Activated CD8-positive, alpha-beta memory T cell treated with anti-CD3 and anti-CD28 coated beads for 36 hours (primary cell): Measurements from ENCODE around the gene ZNF467. TPM values are rescaled to one million over a fixed set of nuclear protein-coding genes. Genes with fewer than 3 reads are reported as not detected.

Experiments
- CTCF ChIA-PET: fragments of 350-600 bp; sonication (Branson Sonifier 250); formaldehyde crosslinking; loops from one replicate; lab custom pipeline; 2021; ENCODE audit warnings: antibody characterized with exemption; lab: Charles Lee
- POLR2A ChIA-PET: fragments of 350-600 bp; sonication (Branson Sonifier 250); formaldehyde crosslinking; loops from one replicate; lab custom pipeline; 2021; ENCODE audit warnings: antibody characterized with exemption; lab: Charles Lee
- total RNA-seq, 2 experiments: library from RNA; stranded (reverse); gene quantifications; one replicate each; pipeline ENCODE4 v1.2.3, GENCODE V29; 2021

The ZNF467 gene
- total RNA-seq, 2 experiments from 2014 or later = not detected

- CTCF ChIA-PET = interaction anchor here (1.9 kb wide), 1 partner anchor 8 kb away, joined by 6 read pairs; no protein-coding TSS in a partner anchor
- POLR2A ChIA-PET = no interaction called here
Measured at GRCh38 chr7:149734791-149735075, 38.7 kb downstream of the ZNF467 start.

GRCh38 chr7:149733924-149734790 lies 39.2 kb downstream of the ZNF467 start:
- CTCF ChIA-PET = interaction anchor here (1.9 kb wide), 1 partner anchor 8 kb away, joined by 6 read pairs; no protein-coding TSS in a partner anchor

GRCh38 chr7:149733131-149733923 lies 40.1 kb downstream of the ZNF467 start:
- ChIA-PET POLR2A (interaction anchor here (0.6 kb wide), 1 partner anchor 174 kb away, joined by 4 read pairs; no protein-coding TSS in a partner anchor), CTCF (interaction anchor here (1.9 kb wide), 1 partner anchor 9 kb away, joined by 6 read pairs; no protein-coding TSS in a partner anchor)

More at GRCh38 chr7:149733924-149734790, 39.2 kb downstream of the ZNF467 start:
- POLR2A ChIA-PET = no interaction called here

GRCh38 chr7:149732611-149733010 lies 40.8 kb downstream of the ZNF467 start:
- ChIA-PET CTCF (no interaction called here), POLR2A (interaction anchor here (0.6 kb wide), 1 partner anchor 173 kb away, joined by 4 read pairs; no protein-coding TSS in a partner anchor)

GRCh38 chr7:149732111-149732561 lies 41.3 kb downstream of the ZNF467 start:
- ChIA-PET CTCF (no interaction called here), POLR2A (interaction anchor here (0.6 kb wide), 1 partner anchor 173 kb away, joined by 4 read pairs; no protein-coding TSS in a partner anchor)

GRCh38 chr7:149731207-149731955 lies 42.0 kb downstream of the ZNF467 start:
- ChIA-PET CTCF (interaction anchor here (0.6 kb wide), 1 partner anchor 105 kb away, joined by 3 read pairs; no protein-coding TSS in a partner anchor), POLR2A (no interaction called here)

GRCh38 chr7:149729983-149730801 lies 43.2 kb downstream of the ZNF467 start:
- ChIA-PET POLR2A (no interaction called here), CTCF (interaction anchor here (0.6 kb wide), 2 partner anchors 10 to 472 kb away, joined by 3 read pairs; no protein-coding TSS in a partner anchor)

- CTCF ChIA-PET = interaction anchor here (0.6 kb wide), 2 partner anchors 11 to 472 kb away, joined by 3 read pairs; no protein-coding TSS in a partner anchor
- POLR2A ChIA-PET = no interaction called here
Measured at GRCh38 chr7:149729586-149729982, 43.8 kb downstream of the ZNF467 start.

- CTCF ChIA-PET = no interaction called here
- POLR2A ChIA-PET = no interaction called here
Measured at GRCh38 chr7:149728491-149729375, 44.7 kb downstream of the ZNF467 start.

GRCh38 chr7:149727899-149728476 lies 45.4 kb downstream of the ZNF467 start:
- CTCF ChIA-PET = no interaction called here
- POLR2A ChIA-PET = no interaction called here

- CTCF ChIA-PET = no interaction called here
Measured at GRCh38 chr7:149727053-149727898, 46.1 kb downstream of the ZNF467 start.

GRCh38 chr7:149725916-149726315 lies 47.5 kb downstream of the ZNF467 start:
- POLR2A ChIA-PET = no interaction called here
- CTCF ChIA-PET = no interaction called here

More at GRCh38 chr7:149727053-149727898, 46.1 kb downstream of the ZNF467 start:
- POLR2A ChIA-PET = no interaction called here

- CTCF ChIA-PET = no interaction called here
Measured at GRCh38 chr7:149725426-149725821, 48.0 kb downstream of the ZNF467 start.

GRCh38 chr7:149724661-149725425 lies 48.5 kb downstream of the ZNF467 start:
- CTCF ChIA-PET = interaction anchor here (0.6 to 1.3 kb wide), 2 partner anchors 17 to 758 kb away, joined by 3 read pairs; no protein-coding TSS in a partner anchor
- POLR2A ChIA-PET = no interaction called here

More at GRCh38 chr7:149725426-149725821, 48.0 kb downstream of the ZNF467 start:
- POLR2A ChIA-PET = no interaction called here
